ENCODE measurements around the gene PPARG. TPM values are rescaled to one million over a fixed set of nuclear protein-coding genes. Genes with fewer than 3 reads are reported as not detected.

PPARG gene
- total and polyA plus RNA-seq, 2 donors (not counting 3 experiments of a cell fraction or from before 2014, with no cell fraction given): 0.15 to 1.3 TPM

- H4K20me1 ChIP-seq (replicated peaks; ENCODE audit: control insufficient read depth, extremely low read depth, insufficient read depth, low read length): no peaks in the 10 kb centered on the region
- H3K4me1 ChIP-seq (ENCODE audit: control insufficient read depth, extremely low read depth, insufficient read depth, low read length): peaks cover 14% of the 10 kb centered on the region
These were observed 177.0 kb downstream of the PPARG start for GRCh38 chr3:12465836-12466225.

More at GRCh38 chr3:12465836-12466225, 177.0 kb downstream of the PPARG start:
- H3K4me3 ChIP-seq (replicated peaks in 1 of 3; ENCODE audit: insufficient read depth in 1 of 3, low read depth in 1 of 3, low read length in 3 of 3): no peak overlapping the region
- no peaks in the 10 kb centered on the region for H3K9me3 ChIP-seq (replicated peaks; ENCODE audit: control insufficient read depth, insufficient read depth, low read length)
- DNase-seq (ENCODE audit: low read depth, low spot score): no peak
- no peak for FAIRE-seq
- H3K9me1 ChIP-seq (replicated peaks; ENCODE audit: control insufficient read depth, extremely low read depth, insufficient read depth, low read length): no peaks in the 10 kb centered on the region
- intact Hi-C loops (cut with micrococcal nuclease) (no loop called here), dilution Hi-C loops (cut with MboI; ENCODE audit: extremely low pct_ligation_motif_present, low sequenced_read_pairs) (loop anchor here (10.0 kb wide), 1 partner anchor 321 kb away; no protein-coding TSS in a partner anchor)
- BruUV-seq (replicated peaks): no TSS peak
- no peaks in the 10 kb centered on the region for H3K36me3 ChIP-seq (ENCODE audit: control insufficient read depth in 2 of 2, extremely low read depth in 1 of 2, insufficient read depth in 2 of 2, low read length in 2 of 2)
- TF ChIP-seq GATA2 (IDR thresholded peaks at IDR 0.05; ENCODE audit: insufficient read depth, insufficient read length, low read depth, low read length): no peak
- TF ChIP-seq POLR2AphosphoS5 (IDR thresholded peaks at IDR 0.05; ENCODE audit: insufficient read depth, low read depth, low read length): no peak
- TF ChIP-seq MYC (IDR thresholded peaks at IDR 0.05; ENCODE audit: low read depth, low read length): no peak
- no peak for TF ChIP-seq EZH2 (IDR thresholded peaks at IDR 0.05; ENCODE audit: borderline replicate concordance, low read depth, low read length, severe bottlenecking)
- TF ChIP-seq CTCF (IDR thresholded peaks at IDR 0.05; ENCODE audit: extremely low read depth in 1 of 2, insufficient read depth in 1 of 2, low read depth in 1 of 2, low read length in 2 of 2): no peak
- no peak for TF ChIP-seq FOS (IDR thresholded peaks at IDR 0.05; ENCODE audit: borderline replicate concordance, insufficient read depth, low read length)
- no peak for TF ChIP-seq JUN (IDR thresholded peaks at IDR 0.05; ENCODE audit: borderline replicate concordance, insufficient read depth, insufficient read length, low read depth)
- TF ChIP-seq POLR2A (IDR thresholded peaks at IDR 0.05; ENCODE audit: low read depth, low read length): no peak
- TF ChIP-seq MAX (IDR thresholded peaks at IDR 0.05; ENCODE audit: insufficient read depth, insufficient read length): no peak
- no peak overlapping the region for H3K4me2 ChIP-seq (ENCODE audit: insufficient read depth, low read length)
- no peak overlapping the region for H3K27ac ChIP-seq (ENCODE audit: insufficient read depth, low read depth, low read length)
- POLR2A ChIA-PET: no interaction called here
- H3K27me3 ChIP-seq (ENCODE audit: control insufficient read depth in 2 of 2, insufficient read depth in 2 of 2, low read length in 2 of 2): no peaks in the 10 kb centered on the region
- H3K79me2 ChIP-seq (ENCODE audit: control insufficient read depth, insufficient read depth, low read length): no peaks in the 10 kb centered on the region
- CTCF ChIA-PET: interaction anchor here (1.3 kb wide), 1 partner anchor 14 kb away, joined by 3 read pairs; no protein-coding TSS in a partner anchor
- no peak overlapping the region for H2AFZ ChIP-seq (ENCODE audit: low read depth, low read length)
- H3K9ac ChIP-seq (replicated peaks; ENCODE audit: extremely low read depth, insufficient read depth, low read length): no peak overlapping the region

Measured in endothelial cell of umbilical vein (primary cell).